Progenitor cell of endocrine pancreas (in vitro differentiated cells): ENCODE results near the gene GRIK1. TPM values are rescaled to one million over a fixed set of nuclear protein-coding genes. Genes with fewer than 3 reads are reported as not detected.

ENCODE experiments used
- DNase-seq: peaks from one replicate; pipeline ENCODE4 v3.0.0; 2021; ENCODE audit warnings: low spot score; ENCODE audit not compliant: unreplicated experiment
- H3K27ac Mint-ChIP-seq: 2 replicates; pipeline ENCODE4 v1.8.0; 2021; ENCODE audit warnings: mild to moderate bottlenecking, moderate library complexity, mixed read lengths
- H3K27me3 Mint-ChIP-seq: 2 replicates; pipeline ENCODE4 v1.8.0; 2021; ENCODE audit warnings: mixed read lengths
- H3K36me3 Mint-ChIP-seq: 2 replicates; pipeline ENCODE4 v1.8.0; 2022; ENCODE audit warnings: mixed read lengths; ENCODE audit not compliant: insufficient read depth
- H3K4me1 Mint-ChIP-seq: 2 replicates; pipeline ENCODE4 v1.8.0; 2021; ENCODE audit warnings: low read depth, mixed read lengths
- H3K4me3 Mint-ChIP-seq: 2 replicates; pipeline ENCODE4 v1.8.0; 2021; ENCODE audit warnings: low read depth, mild to moderate bottlenecking, moderate library complexity, mixed read lengths
- H3K9me3 Mint-ChIP-seq: 2 replicates; pipeline ENCODE4 v1.8.0; 2021; ENCODE audit warnings: low read depth, mixed read lengths
- CTCF ChIP-seq: fragments of 200-600 bp; sonication (generic); IDR thresholded peaks from one replicate; pipeline ENCODE4 v1.5.0; 2021; ENCODE audit warnings: antibody characterized with exemption, mild to moderate bottlenecking; ENCODE audit not compliant: unreplicated experiment
- total RNA-seq: library from RNA; stranded (reverse); gene quantifications from 2 replicates; pipeline ENCODE4 v1.2.1, GENCODE V29; 2021

GRIK1 gene
- total RNA-seq, 1 donor from 2014 or later, result 0.26 TPM

GRCh38 chr21:29896884-29897283 lies 42.9 kb downstream of the GRIK1 start:
- no peak for TF ChIP-seq CTCF
- no peak overlapping the region for H3K4me3 Mint-ChIP-seq
- no peaks in the 10 kb centered on the region for H3K9me3 Mint-ChIP-seq
- no peak overlapping the region for H3K27ac Mint-ChIP-seq
- H3K36me3 Mint-ChIP-seq, result no peaks in the 10 kb centered on the region
- no peaks in the 10 kb centered on the region for H3K27me3 Mint-ChIP-seq
- no peak for DNase-seq
- no peaks in the 10 kb centered on the region for H3K4me1 Mint-ChIP-seq

- Mint-ChIP-seq H3K27ac (no peak overlapping the region), H3K36me3 (no peaks in the 10 kb centered on the region), H3K4me1 (no peaks in the 10 kb centered on the region), H3K4me3 (no peak overlapping the region), H3K27me3 (no peaks in the 10 kb centered on the region), H3K9me3 (no peaks in the 10 kb centered on the region)
- no peak for TF ChIP-seq CTCF
- no peak for DNase-seq
These were observed 46.1 kb downstream of the GRIK1 start for GRCh38 chr21:29893687-29894086.

DNA sequence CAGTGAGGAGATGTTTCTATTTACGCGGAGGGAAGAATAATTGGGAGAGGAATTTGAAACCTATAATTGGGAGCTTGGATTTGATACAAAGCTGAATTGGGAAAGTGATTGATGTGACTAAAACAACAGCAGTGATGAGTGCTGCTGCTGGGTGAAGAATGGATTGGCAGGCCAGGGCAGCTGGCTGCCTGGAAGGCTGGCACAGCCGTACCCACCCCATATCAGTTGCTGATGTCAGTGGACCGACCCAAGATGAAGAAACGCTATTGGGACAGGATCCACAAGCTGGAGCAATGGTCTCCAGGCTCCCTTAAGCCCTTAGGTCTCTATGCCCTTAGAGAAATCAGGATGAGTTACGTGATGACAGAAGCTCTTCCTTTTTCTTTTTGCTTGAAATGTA lies 47.4 kb downstream of the GRIK1 start:
- no peak for TF ChIP-seq CTCF
- H3K4me1 Mint-ChIP-seq, result no peaks in the 10 kb centered on the region
- no peak for DNase-seq
- H3K9me3 Mint-ChIP-seq, result no peaks in the 10 kb centered on the region
- H3K27me3 Mint-ChIP-seq, result no peaks in the 10 kb centered on the region
- no peaks in the 10 kb centered on the region for H3K36me3 Mint-ChIP-seq
- no peak overlapping the region for H3K4me3 Mint-ChIP-seq
- no peak overlapping the region for H3K27ac Mint-ChIP-seq

GRCh38 chr21:29888437-29888836 lies 51.4 kb downstream of the GRIK1 start:
- Mint-ChIP-seq H3K9me3 (no peaks in the 10 kb centered on the region), H3K36me3 (no peaks in the 10 kb centered on the region), H3K4me3 (no peak overlapping the region), H3K4me1 (no peaks in the 10 kb centered on the region), H3K27ac (no peak overlapping the region), H3K27me3 (no peaks in the 10 kb centered on the region)
- TF ChIP-seq CTCF, result no peak
- DNase-seq, result no peak

DNA sequence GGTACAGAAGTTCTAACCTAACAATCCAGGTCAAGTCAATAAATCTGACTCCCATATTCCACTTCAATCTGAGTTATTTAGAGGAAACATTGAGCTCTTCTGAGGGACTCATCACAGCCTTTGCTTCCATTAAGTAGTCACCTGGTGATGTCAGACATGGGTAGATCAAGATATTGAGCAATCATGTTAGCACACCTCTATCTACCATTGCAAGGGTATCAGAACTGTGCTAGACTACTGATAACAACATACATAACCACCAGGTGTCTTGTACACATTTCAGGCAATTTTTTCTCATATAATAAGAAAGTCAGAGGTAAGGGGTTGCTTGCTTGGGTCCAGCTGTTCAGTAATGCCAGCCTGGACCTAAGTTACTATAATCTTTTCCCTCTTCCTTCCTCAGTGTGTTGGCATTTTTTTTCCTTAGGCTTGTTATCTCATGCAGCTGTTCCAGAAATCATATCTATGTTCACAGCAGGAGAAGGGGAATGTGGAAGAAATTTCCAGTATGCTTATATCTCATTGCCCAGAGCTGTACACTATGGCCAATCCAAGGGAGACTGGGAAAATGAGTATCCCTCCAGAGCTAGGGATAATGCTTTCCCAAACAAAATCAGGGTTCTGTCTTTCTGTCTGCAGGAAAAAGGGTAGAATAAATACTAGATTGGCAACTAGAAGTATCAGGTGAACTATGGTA lies 52.3 kb downstream of the GRIK1 start:
- no peaks in the 10 kb centered on the region for H3K4me1 Mint-ChIP-seq
- no peak overlapping the region for H3K4me3 Mint-ChIP-seq
- no peak overlapping the region for H3K27ac Mint-ChIP-seq
- no peaks in the 10 kb centered on the region for H3K36me3 Mint-ChIP-seq
- TF ChIP-seq CTCF, result no peak
- no peaks in the 10 kb centered on the region for H3K27me3 Mint-ChIP-seq
- no peak for DNase-seq
- no peaks in the 10 kb centered on the region for H3K9me3 Mint-ChIP-seq
